GM23338 (cell line): ENCODE data around the gene OMP. TPM values are rescaled to one million over a fixed set of nuclear protein-coding genes. Genes with fewer than 3 reads are reported as not detected.

Source experiments
- ATAC-seq: fragments of 200-7000 bp; cut with Tn5 transposase; 3 replicates; pipeline ENCODE4 v1.9.1; 2020
- DNase-seq: peaks from one replicate; pipeline ENCODE4 v3.0.0-alpha.2; 2015; ENCODE audit warnings: low spot score
- H2AFZ ChIP-seq: fragments of 200-600 bp; sonication (generic); 2 replicates; pipeline ENCODE4 v1.8.0; 2016; ENCODE audit warnings: antibody characterized with exemption, mild to moderate bottlenecking, moderate library complexity
- H3F3A ChIP-seq: fragments of 200-600 bp; sonication (generic); replicated peaks from 2 replicates; pipeline ENCODE4 v1.8.0; 2017; ENCODE audit warnings: antibody characterized with exemption, mixed run types, low read depth
- H3K27ac ChIP-seq: fragments of 200-600 bp; sonication (generic); 2 replicates; pipeline ENCODE4 v1.6.1; 2016; ENCODE audit warnings: low read depth
- H3K27me3 ChIP-seq: fragments of 200-600 bp; sonication (generic); 2 replicates; pipeline ENCODE4 v1.8.0; 2016; ENCODE audit warnings: mild to moderate bottlenecking, mixed run types, moderate library complexity; ENCODE audit not compliant: insufficient read depth
- H3K36me3 ChIP-seq: fragments of 200-600 bp; sonication (generic); 2 replicates; pipeline ENCODE4 v1.8.0; 2016; ENCODE audit warnings: mild to moderate bottlenecking; ENCODE audit not compliant: insufficient read depth
- H3K4me1 ChIP-seq: fragments of 200-600 bp; sonication (generic); 2 replicates; pipeline ENCODE4 v1.8.0; 2016; ENCODE audit warnings: mild to moderate bottlenecking, moderate library complexity; ENCODE audit not compliant: insufficient read depth
- H3K4me2 ChIP-seq: fragments of 200-600 bp; sonication (generic); 2 replicates; pipeline ENCODE4 v1.7.1; 2017; ENCODE audit warnings: mixed run types
- H3K4me3 ChIP-seq: fragments of 200-600 bp; sonication (generic); 2 replicates; pipeline ENCODE4 v1.6.1; 2016; ENCODE audit warnings: mixed run types
- H3K79me2 ChIP-seq: fragments of 200-600 bp; sonication (generic); replicated peaks from 2 replicates; pipeline ENCODE4 v1.8.0; 2017; ENCODE audit warnings: mild to moderate bottlenecking; ENCODE audit not compliant: insufficient read depth
- H3K9me2 ChIP-seq: fragments of 200-600 bp; sonication (generic); 2 replicates; pipeline ENCODE4 v1.8.0; 2017; ENCODE audit not compliant: insufficient read depth
- H4K20me1 ChIP-seq: fragments of 200-600 bp; sonication (generic); replicated peaks from 2 replicates; pipeline ENCODE4 v1.8.0; 2017; ENCODE audit warnings: mild to moderate bottlenecking; ENCODE audit not compliant: insufficient read depth
- H3K27ac Mint-ChIP-seq: 2 replicates; pipeline ENCODE4 v1.8.0; 2020; ENCODE audit warnings: inconsistent platforms, mild to moderate bottlenecking, moderate library complexity, mixed read lengths
- H3K27me3 Mint-ChIP-seq: 3 replicates; pipeline ENCODE4 v1.8.0; 2022; ENCODE audit warnings: low read depth, mild to moderate bottlenecking, moderate library complexity, mixed read lengths, inconsistent platforms; ENCODE audit not compliant: insufficient read depth, poor library complexity
- H3K36me3 Mint-ChIP-seq: 3 replicates; pipeline ENCODE4 v1.8.0; 2021; ENCODE audit warnings: low read depth, mild to moderate bottlenecking, inconsistent platforms, moderate library complexity, mixed read lengths
- H3K4me1 Mint-ChIP-seq: 3 replicates; pipeline ENCODE4 v1.8.0; 2020; ENCODE audit warnings: mild to moderate bottlenecking, inconsistent platforms, mixed read lengths
- H3K4me3 Mint-ChIP-seq: 3 replicates; pipeline ENCODE4 v1.8.0; 2021; ENCODE audit warnings: moderate library complexity, mild to moderate bottlenecking, inconsistent platforms, mixed read lengths
- H3K9me3 Mint-ChIP-seq: 3 replicates; pipeline ENCODE4 v1.8.0; 2020; ENCODE audit warnings: moderate library complexity, mild to moderate bottlenecking, inconsistent platforms, mixed read lengths
- CREB1 ChIP-seq: fragments of 250-450 bp; sonication (Bioruptor Pico); IDR thresholded peaks from 2 replicates; pipeline ENCODE4 v1.5.0; 2020; ENCODE audit warnings: low read depth, mild to moderate bottlenecking, moderate library complexity
- CTCF ChIP-seq, 2 experiments: fragments of 200-600 bp in 1 of 2; sonication (generic) in 1 of 2; conservative IDR thresholded peaks; 2 replicates each; pipeline versions ENCODE4 v1.5.1 to v1.6.1; 2016 to 2017; ENCODE audit warnings: antibody characterized with exemption in 2 of 2, low read depth in 2 of 2, mild to moderate bottlenecking in 2 of 2, moderate library complexity in 1 of 2
- ETS1 ChIP-seq: IDR thresholded peaks from 2 replicates; pipeline ENCODE4 v1.6.1; 2016; ENCODE audit warnings: antibody characterized with exemption
- EZH2 ChIP-seq: fragments of 200-600 bp; sonication (generic); IDR thresholded peaks from one replicate; pipeline ENCODE4 v1.8.0; 2017; ENCODE audit warnings: antibody characterized with exemption, mild to moderate bottlenecking, low read depth; ENCODE audit not compliant: unreplicated experiment
- EZH2phosphoT487 ChIP-seq: fragments of 200-600 bp; sonication (generic); IDR thresholded peaks from one replicate; pipeline ENCODE4 v1.8.1; 2018; ENCODE audit warnings: antibody characterized with exemption; ENCODE audit not compliant: unreplicated experiment
- JUNB ChIP-seq: IDR thresholded peaks from one replicate; pipeline ENCODE4 v1.6.1; 2016; ENCODE audit warnings: antibody characterized with exemption; ENCODE audit not compliant: unreplicated experiment
- NANOG ChIP-seq: IDR thresholded peaks from 2 replicates; pipeline ENCODE4 v1.6.1; 2016; ENCODE audit warnings: antibody characterized with exemption, borderline replicate concordance
- POLR2AphosphoS5 ChIP-seq: IDR thresholded peaks from 2 replicates; pipeline ENCODE4 v1.6.1; 2016; ENCODE audit warnings: antibody characterized with exemption, low read depth
- STAT1 ChIP-seq: IDR thresholded peaks from one replicate; pipeline ENCODE4 v1.6.1; 2016; ENCODE audit warnings: antibody characterized with exemption; ENCODE audit not compliant: unreplicated experiment
- ZNF114 ChIP-seq: fragments of 250-450 bp; sonication (Bioruptor Pico); IDR thresholded peaks from 2 replicates; pipeline ENCODE4 v1.5.0; 2020; ENCODE audit warnings: mild to moderate bottlenecking, moderate library complexity
- ZNF331 ChIP-seq: fragments of 250-450 bp; sonication (Bioruptor Pico); IDR thresholded peaks from 2 replicates; pipeline ENCODE4 v1.5.0; 2020; ENCODE audit warnings: low read depth, mild to moderate bottlenecking, moderate library complexity
- ZNF462 ChIP-seq: fragments of 250-450 bp; sonication (Bioruptor Pico); IDR thresholded peaks from 2 replicates; pipeline ENCODE4 v1.5.0; 2020; ENCODE audit warnings: mild to moderate bottlenecking, moderate library complexity
- polyA plus RNA-seq: library from polyadenylated mRNA; unstranded; fragments of >200 nt; fragmentation: Nextera tagmentation; extraction: Ambion mirVana; gene quantifications from 2 replicates; pipeline ENCODE4 v1.2.1, GENCODE V29; 2016
- total RNA-seq: library from RNA; depleted of rRNA; stranded (reverse); fragments of >200 nt; shearing (Covaris generic); gene quantifications from 2 replicates; pipeline ENCODE4 v1.2.3, GENCODE V29; 2014
- TF ChIP-seq, protein P1 (sequence below): IDR thresholded peaks from one replicate; pipeline ENCODE4 v1.6.1; 2018; ENCODE audit warnings: antibody characterized with exemption; ENCODE audit not compliant: unreplicated experiment

Gene OMP
- total and polyA plus RNA-seq, 2 experiments from 2014 or later, result 1.0 TPM; not detected in 1

DNA sequence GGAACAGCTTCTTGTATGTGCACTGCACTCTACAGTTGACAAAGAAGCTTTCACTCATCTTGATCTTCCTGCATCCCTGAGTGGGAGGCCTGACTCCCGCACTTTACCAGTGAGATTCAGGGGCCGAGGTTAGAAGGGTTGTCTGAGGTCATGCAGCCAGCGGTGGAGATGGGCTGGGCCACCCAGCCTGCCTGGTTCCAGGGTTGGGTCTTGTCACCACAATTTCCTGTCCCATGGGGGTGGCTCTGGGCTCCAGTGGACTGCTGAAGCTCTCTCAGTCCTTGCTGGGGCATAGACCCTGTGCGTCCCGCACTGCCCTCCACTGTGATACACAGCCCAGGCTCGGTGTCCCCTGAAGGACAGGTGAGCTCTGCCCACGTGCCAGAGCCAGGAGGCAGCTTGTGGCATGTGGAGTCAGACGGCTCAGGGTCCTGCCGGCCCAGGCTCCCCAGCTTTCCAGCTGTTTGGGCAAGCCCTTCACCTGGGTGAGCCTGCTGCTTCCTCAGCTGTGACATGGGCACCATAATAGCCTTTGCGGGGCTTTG, 18.5 kb downstream of the OMP start:
- Histone ChIP-seq H3K4me3 (no peak overlapping the region), H3K36me3 (no peaks in the 10 kb centered on the region), H3K79me2 (no peaks in the 10 kb centered on the region), H3K27ac (no peak overlapping the region), H3F3A (no peaks in the 10 kb centered on the region), H4K20me1 (no peaks in the 10 kb centered on the region; the same call in 1 of the 2 replicates), H3K4me1 (no peaks in the 10 kb centered on the region), H3K27me3 (no peaks in the 10 kb centered on the region), H2AFZ (no peak overlapping the region), H3K9me2 (no peaks in the 10 kb centered on the region), H3K4me2 (no peak overlapping the region)
- peaks cover 5% of the 10 kb centered on the region; the same call in 1 of the 3 replicates for H3K36me3 Mint-ChIP-seq
- ATAC-seq (no peak), DNase-seq (no peak)
- TF ChIP-seq NANOG (no peak), JUNB (no peak), ETS1 (no peak), EZH2phosphoT487 (no peak), ZNF331 (CRISPR knock-in tag) (no peak), ZNF114 (CRISPR knock-in tag) (no peak), POLR2AphosphoS5 (no peak), STAT1 (no peak), CREB1 (CRISPR knock-in tag) (no peak), ZNF462 (CRISPR knock-in tag) (no peak), CTCF (conservative IDR thresholded peaks at IDR 0.05; ENCODE audit: low read depth in 2 of 2) (no peak), EZH2 (no peak)
- TF ChIP-seq, protein P1, sequence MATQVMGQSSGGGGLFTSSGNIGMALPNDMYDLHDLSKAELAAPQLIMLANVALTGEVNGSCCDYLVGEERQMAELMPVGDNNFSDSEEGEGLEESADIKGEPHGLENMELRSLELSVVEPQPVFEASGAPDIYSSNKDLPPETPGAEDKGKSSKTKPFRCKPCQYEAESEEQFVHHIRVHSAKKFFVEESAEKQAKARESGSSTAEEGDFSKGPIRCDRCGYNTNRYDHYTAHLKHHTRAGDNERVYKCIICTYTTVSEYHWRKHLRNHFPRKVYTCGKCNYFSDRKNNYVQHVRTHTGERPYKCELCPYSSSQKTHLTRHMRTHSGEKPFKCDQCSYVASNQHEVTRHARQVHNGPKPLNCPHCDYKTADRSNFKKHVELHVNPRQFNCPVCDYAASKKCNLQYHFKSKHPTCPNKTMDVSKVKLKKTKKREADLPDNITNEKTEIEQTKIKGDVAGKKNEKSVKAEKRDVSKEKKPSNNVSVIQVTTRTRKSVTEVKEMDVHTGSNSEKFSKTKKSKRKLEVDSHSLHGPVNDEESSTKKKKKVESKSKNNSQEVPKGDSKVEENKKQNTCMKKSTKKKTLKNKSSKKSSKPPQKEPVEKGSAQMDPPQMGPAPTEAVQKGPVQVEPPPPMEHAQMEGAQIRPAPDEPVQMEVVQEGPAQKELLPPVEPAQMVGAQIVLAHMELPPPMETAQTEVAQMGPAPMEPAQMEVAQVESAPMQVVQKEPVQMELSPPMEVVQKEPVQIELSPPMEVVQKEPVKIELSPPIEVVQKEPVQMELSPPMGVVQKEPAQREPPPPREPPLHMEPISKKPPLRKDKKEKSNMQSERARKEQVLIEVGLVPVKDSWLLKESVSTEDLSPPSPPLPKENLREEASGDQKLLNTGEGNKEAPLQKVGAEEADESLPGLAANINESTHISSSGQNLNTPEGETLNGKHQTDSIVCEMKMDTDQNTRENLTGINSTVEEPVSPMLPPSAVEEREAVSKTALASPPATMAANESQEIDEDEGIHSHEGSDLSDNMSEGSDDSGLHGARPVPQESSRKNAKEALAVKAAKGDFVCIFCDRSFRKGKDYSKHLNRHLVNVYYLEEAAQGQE, result no peak
- no peaks in the 10 kb centered on the region for H3K9me3 Mint-ChIP-seq
- H3K4me1 Mint-ChIP-seq, result peaks cover 1% of the 10 kb centered on the region; the same call in 2 of the 3 replicates
- H3K27ac Mint-ChIP-seq, result no peak overlapping the region
- no peak overlapping the region for H3K4me3 Mint-ChIP-seq
- H3K27me3 Mint-ChIP-seq, result peaks cover 13% of the 10 kb centered on the region
